NCI-H446 (cell line): ENCODE measurements around the gene NDUFS2.
A peak's percentile ranks its signal among the peaks of the same experiment; 100 is the strongest.

Experiments
- DNase-seq, 2 experiments: peaks; one replicate each; lab custom pipeline; 2025; lab: John Stamatoyannopoulos, UW

Gene NDUFS2

GRCh38 chr1:161196111-161196510 lies 6.1 kb upstream of the NDUFS2 start:
- no peak for DNase-seq

GRCh38 chr1:161196521-161197451 lies 5.4 kb upstream of the NDUFS2 start:
- DNase-seq, result peak in 1 of 2 experiments; percentile 38

GRCh38 chr1:161197560-161198193 lies 4.5 kb upstream of the NDUFS2 start:
- no peak for DNase-seq

DNA sequence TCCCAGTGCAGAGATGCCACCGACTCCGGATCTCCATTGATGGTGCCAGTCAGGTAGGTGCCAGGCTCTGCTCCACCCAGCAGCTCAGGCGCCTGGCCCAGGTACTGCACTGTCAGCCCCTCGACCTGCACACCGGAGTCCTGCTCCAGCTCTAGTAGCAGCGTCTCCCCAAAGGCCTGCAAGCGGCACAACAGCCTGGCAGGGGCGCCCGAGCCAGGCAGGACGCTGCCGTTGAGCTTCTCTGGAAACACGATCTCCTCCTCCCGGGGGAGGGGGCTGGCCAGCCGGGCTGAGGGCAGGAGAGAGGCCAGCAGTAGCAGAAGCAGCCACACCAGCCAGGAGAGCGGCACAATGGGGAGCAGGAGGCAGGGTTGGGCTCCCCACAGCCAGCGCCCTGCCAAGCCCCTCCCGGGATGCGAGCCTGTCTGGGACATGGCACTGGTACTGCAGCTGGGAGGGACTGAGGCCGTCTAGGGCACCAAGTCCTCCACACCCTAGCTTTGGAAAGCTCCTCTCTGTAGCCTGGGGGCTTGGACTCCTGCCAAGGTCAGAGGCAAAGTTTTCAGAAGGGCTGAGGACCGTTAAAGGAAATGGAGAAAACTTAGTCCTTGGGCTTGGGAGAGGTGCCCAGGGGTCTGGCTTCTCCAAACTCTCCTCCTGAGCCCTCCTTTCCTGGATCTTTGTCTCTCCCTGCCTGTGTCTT lies 3.8 kb upstream of the NDUFS2 start:
- DNase-seq, result peak; percentile 75 to 81

GRCh38 chr1:161198897-161199431 lies 3.2 kb upstream of the NDUFS2 start, which contains the start of gene ADAMTS4:
TSS of gene ADAMTS4 (minus strand) at chr1:161199054. CDS start at chr1:161198627, 427 bp downstream.
- peak; percentile 94 to 99 for DNase-seq

DNA sequence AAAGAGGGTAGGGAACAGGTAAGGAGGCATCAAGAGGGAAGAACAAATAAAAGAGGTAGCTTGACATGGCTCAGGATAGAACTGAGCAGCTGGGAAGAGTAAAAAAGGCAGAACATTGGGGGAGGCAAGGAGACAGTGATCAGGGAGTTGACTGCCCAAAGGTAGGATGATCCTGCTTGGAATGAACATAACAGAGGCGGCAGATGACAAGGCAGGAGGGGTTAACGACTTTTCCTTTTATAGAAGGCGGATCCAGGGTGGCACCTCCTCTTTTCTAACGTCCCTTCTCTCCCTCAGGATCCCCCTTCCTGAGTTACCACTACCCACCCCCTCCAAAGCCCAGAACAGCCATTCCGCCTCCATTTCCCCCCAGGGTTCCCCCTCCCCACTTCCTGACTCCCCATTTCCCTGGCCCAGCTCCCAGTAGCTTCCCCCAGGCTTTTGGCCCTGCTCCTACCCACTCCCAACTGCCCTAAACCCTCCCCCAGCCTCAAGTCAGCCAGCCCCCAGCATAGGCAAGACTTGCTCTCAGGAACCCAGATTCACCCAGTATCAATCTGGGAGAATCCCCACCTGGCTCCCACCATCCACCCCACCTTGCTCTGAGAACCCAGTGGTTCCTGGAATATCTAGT lies 2.5 kb upstream of the NDUFS2 start:
- DNase-seq, result peak; percentile 38 to 54

DNA sequence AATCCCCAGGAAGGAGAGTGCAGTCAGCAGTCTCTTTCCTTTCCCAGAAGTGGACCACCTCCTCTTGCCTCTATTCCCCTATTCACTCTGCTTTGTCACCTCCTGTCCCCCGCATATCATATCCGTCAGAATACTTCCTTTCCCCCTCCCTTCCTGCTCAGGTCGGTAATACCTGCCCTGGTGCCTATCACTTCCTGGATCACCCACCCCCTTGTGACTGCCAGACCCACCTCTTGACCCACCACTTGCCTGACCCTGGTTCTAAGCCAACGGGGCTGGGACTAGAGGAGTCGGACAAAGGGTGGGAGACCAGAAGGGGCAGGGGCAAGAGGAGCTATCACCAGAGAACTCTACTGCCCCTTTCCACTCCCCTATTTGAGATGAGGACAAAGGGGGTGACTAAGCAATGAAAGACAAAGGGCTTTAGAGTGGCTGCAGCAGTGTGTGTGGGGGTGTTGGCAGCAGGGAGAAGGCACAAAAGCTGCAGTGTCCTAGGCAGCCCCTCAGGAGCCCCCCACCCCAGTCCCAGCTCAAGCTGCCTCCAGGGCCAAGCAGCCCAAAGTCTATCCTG lies 1.7 kb upstream of the NDUFS2 start:
- DNase-seq, result no peak

DNA sequence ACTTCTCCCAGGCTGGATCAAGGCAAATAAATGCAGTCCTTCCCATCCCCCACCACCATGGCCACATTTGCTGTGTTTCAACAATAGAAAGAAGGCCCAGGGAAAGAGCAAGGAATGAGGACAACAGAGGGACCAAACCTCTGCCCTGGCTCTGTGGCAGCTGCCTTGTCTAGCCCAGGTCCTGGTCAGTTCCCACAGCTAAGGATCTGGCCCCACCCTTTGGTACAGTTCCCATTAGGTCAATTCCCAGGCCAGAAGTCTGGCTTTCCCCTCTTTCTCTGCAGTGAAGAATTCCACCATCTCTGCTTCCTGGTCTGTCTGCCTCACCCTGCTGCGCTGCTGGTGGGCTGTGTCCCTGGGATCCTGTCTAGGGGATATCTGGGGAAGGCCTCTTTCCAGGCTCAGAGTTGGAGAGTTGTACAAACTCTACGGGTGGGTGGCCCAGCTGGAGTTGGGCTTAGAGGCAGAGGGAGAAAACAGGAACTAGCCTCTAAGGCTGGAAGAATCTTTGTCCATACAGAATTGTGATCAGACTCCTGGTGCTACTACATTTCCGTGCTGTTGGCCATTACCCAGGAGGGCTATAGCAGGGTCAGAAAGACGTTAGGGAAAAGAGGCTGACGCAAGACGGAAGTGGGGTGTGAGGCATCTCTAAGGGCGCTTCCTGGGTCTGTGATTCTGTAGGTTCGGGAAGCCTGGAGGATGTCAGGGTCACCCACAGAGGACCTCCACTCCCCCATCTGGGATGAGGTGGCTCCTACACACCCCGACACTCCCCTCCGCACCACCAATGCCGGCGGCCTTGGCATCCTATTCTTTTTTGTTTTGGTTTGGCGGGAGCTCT lies 953 bp upstream of the NDUFS2 start:
- peak; percentile 29 to 61 for DNase-seq

GRCh38 chr1:161206411-161207140 lies 4.4 kb downstream of the NDUFS2 start:
- no peak for DNase-seq

DNA sequence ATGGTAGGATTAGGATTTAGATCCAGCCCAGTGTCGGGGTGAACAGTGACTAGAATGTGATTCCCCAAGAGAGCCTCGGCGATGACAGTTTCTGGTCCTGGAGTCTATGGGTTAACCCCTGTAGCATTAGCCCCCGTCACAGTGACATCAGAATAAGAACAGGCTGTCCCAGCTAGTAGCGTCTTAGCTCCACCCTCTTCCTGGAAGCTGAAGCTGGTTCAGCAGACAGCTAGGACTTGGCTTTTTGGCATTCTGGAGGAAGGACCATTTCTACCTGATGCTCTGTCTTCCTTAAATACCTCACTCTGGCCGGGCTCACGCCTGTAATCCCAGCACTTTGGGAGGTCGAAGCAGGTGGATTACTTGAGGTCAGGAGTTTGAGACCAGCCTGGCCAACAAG lies 5.0 kb downstream of the NDUFS2 start:
- DNase-seq, result no peak

GRCh38 chr1:161209790-161210409 lies 7.7 kb downstream of the NDUFS2 start:
- peak; percentile 36 to 69 for DNase-seq

DNA sequence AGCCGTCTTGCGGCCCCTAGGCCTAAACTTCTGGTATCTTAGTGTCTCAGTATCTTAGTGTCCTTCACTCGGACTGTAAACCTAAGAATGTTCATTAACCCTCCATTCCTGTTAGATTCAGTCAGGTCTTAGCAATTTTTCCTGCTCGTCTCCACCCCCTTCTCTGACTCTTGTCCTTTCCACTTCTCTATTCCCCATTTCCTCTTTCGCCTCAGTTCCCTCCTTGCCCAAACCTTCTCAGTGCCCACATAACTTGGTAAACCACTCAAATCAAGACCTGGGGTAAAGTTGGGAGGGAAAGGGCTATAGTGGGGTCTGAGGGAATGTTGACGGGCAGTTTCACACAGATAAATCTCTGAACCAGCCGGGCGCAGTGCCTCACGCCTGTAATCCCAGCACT lies 12.2 kb downstream of the NDUFS2 start:
- DNase-seq, result no peak

GRCh38 chr1:161215076-161215475 lies 12.9 kb downstream of the NDUFS2 start, which contains the start of gene FCER1G:
TSS of gene FCER1G (plus strand) at chr1:161215295. CDS start at chr1:161215322, 27 bp downstream.
- DNase-seq, result no peak

DNA sequence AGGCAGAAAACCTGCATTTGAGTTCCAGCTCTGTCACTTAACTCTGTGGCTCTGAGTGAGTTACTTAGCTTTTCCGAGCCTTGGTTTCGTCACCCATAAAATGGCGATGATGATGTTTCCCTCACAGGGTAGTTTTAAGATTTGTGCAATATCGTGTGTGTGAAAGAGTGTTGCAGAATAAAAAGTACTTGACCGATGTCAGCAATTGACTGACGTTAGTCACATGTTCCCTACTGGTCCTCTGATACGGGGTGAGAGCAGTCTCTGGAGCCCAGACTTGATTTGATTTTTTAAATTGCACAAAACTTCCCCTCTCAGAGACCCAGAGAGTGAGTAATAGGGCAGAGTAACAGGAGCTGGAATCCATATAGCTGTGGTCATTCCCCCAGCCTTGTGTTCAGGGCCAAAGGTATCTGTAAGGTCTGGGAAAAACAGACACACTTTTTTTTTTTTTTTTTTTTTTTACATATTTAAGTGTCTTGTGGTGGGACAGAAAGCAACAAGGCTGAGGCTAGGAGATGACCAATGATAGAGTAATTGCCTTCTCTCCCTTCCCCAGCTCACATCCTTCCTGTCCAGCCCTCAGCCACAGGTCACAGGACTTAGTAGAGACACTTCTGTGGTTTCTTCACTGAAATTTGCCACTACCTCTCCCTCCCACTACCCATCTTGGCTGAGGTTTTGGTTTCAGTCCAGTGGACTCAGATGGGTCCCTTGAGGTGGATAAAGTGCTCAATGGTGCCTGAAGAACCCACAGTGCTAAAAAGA lies 15.0 kb downstream of the NDUFS2 start:
- DNase-seq, result no peak

DNA sequence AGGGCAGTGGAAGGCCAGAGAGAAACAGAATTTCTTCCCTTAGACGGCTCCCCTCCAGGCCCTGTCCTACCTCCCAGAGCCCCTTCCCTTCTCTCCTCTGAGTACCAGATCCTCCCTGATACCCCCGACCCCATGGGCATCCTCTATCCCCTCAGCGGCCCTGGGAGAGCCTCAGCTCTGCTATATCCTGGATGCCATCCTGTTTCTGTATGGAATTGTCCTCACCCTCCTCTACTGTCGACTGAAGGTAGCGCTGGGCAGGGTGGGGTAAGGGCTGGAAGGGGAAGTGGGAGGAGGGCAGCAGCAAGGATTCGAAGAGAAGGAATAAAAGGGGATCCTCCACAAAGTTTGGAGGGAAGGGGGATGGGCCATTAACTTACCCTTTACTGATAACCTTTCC lies 15.7 kb downstream of the NDUFS2 start:
- DNase-seq, result no peak

- DNase-seq, result no peak
Observed at GRCh38 chr1:161218301-161219077, 16.3 kb downstream of the NDUFS2 start.

DNA sequence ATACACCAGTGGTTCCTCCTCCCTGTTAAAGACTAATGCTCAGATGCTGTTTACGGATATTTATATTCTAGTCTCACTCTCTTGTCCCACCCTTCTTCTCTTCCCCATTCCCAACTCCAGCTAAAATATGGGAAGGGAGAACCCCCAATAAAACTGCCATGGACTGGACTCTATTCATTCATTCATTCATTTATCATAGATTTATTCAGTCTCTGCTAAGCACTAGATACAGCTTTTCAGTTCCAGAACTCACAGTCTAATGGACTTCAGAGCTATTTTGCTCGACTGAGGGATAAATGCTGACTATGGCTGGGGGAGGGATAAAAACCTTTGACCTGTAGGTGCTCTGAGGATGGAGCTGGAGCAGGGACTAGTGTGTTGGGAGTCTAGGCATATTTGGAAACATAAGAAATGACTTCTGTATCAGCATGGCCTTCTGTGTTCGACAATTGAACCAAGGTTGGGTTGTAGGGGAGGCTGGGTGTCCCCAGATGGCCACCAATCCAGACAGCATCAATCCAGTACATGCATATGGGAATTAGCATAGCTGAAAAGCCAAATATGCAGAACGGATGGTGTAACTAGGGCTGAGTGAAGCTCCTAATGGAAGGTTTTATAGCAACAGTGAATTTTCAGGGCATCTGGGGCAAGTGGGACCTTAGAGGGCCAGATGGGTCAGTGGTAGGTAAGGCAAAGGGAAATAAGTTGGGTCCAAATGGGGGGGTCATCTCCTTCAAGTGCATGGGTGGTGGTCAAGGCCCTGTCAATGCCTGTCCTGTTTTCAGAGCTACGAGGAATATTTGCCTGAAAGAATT lies 17.1 kb downstream of the NDUFS2 start:
- DNase-seq, result no peak
